ENCODE data around the gene LY86. TPM values are rescaled to one million over a fixed set of nuclear protein-coding genes. Genes with fewer than 3 reads are reported as not detected.

The LY86 gene
- total and polyA plus RNA-seq, 2 donors, result 3.9 to 4.1 TPM

DNA sequence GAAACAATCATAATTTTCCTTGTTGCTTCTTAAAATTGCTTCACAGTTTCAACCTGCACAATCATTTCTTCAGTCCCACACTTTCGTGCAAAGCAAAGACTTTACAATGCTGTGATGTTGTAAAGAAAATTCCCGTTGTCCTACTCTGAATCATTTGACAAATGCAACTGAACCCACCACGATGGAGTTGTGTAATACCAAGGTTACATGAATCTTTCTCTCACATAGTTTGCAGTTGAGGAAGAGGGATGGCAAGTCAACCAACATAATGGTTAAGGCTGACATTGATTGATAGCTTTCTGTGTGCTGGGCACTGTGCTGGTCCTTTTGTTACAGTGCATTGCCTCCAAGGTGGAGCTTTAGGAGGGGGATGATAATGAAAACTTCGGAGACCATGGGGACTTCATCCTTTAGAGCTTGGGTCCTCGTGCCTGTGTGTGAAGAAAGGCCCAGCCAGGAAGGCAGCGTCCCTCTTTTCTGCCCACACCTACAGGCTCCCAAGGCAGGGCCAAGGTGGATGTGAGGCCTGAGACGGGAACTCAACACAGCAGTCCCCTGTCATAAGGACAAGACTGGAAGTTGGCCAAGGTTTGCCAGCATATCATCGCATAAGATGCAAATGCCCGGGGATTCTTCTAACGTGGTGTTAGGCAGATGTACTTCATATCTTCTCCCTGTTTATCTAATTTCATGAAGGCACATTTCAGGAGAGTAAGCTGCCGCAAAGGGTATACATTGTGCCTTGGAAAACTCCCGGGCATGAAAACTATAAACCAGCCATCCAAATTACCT lies 96.9 kb downstream of the LY86 start:
- WGBS, result 90% methylated on average over 12 of the region's 12 CpGs
- Histone ChIP-seq H3K36me3 (ENCODE audit: insufficient read depth) (no peaks in the 10 kb centered on the region), H3K4me1 (ENCODE audit: insufficient read depth) (peaks cover 1% of the 10 kb centered on the region), H3K27ac (ENCODE audit: low read depth) (no peak overlapping the region), H3K4me3 (ENCODE audit: low read depth, low read length) (no peak overlapping the region)
- DNase-seq (ENCODE audit: extremely low spot score), result no peak

- Histone ChIP-seq H3K4me1 (ENCODE audit: insufficient read depth) (peaks cover 1% of the 10 kb centered on the region), H3K4me3 (ENCODE audit: low read depth, low read length) (no peak overlapping the region), H3K36me3 (ENCODE audit: insufficient read depth) (no peaks in the 10 kb centered on the region), H3K27ac (ENCODE audit: low read depth) (no peak overlapping the region)
- WGBS, result 90% methylated on average over 7 of the region's 7 CpGs
- DNase-seq (ENCODE audit: extremely low spot score), result no peak
These were observed 97.7 kb downstream of the LY86 start for GRCh38 chr6:6686176-6686575.

DNA sequence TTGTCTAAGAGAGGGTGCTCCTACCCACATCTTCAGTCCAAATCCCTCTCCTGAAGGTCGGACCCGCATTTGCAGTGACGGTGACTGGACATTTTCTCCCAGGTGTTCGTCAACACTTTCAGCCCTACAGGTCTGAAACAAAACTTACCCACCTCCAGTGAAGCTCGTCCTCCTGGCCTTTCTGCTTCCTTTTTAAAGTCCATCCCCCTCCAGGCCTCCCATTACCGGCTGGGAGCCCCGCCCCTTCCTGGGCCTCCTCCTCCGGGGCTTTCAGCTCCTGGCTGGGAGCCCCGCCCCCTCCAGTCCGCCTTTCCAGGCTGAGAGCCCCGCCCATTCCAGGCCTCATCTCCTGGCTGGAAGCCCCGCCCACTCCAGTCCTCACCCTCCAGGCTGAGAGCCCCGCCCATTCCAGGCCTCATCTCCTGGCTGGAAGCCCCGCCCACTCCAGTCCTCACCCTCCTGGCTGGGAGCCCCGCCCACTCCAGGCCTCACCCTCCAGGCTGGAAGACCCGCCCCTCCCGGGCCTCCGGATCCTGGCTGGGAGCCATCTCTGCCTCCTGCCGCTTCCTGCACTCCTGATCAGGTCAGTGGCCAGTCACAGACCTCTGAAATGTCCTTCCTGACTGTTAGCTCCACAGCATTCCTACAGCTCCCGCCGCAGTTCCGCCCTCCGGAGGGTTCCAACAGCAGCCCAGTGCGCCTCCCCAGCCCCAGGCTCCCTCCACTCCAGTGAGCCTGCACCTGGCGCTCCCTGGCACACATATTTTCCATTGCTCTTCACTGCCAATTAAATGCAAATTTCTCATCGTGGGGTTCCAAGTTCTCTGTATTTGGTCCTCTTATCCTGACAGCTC lies 98.5 kb downstream of the LY86 start:
- no peak for DNase-seq (ENCODE audit: extremely low spot score)
- no peaks in the 10 kb centered on the region for H3K36me3 ChIP-seq (ENCODE audit: insufficient read depth)
- 51% methylated on average over 26 of the region's 26 CpGs for WGBS
- no peak overlapping the region for H3K27ac ChIP-seq (ENCODE audit: low read depth)
- peaks cover 1% of the 10 kb centered on the region for H3K4me1 ChIP-seq (ENCODE audit: insufficient read depth)
- H3K4me3 ChIP-seq (ENCODE audit: low read depth, low read length), result no peak overlapping the region

DNA sequence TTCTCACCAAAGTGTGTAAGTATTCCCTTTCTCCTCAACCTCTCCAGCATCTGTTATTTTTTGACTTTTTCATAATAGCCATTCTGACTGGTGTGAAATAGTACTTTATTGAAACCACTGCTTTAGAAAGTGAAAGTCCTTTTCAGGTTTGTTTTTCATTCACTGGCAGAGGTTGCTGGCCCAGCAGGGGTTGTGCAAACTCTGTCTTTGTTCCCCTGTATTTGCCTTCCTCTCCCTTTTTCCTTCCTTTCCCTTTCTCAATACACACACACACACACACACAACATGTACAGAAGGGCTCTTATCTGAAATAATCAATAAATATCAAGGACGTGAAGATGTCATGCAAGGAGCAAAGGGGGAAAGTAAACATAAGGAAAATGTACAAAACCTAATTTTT lies 99.8 kb downstream of the LY86 start:
- H3K27ac ChIP-seq (ENCODE audit: low read depth), result no peak overlapping the region

GRCh38 chr6:6688951-6689350 lies 100.4 kb downstream of the LY86 start:
- Histone ChIP-seq H3K4me1 (ENCODE audit: insufficient read depth) (peaks cover 1% of the 10 kb centered on the region), H3K27ac (ENCODE audit: low read depth) (no peak overlapping the region), H3K4me3 (ENCODE audit: low read depth, low read length) (no peak overlapping the region), H3K36me3 (ENCODE audit: insufficient read depth) (no peaks in the 10 kb centered on the region)
- DNase-seq (ENCODE audit: extremely low spot score), result no peak
- WGBS, result 23% methylated on average over 1 of the region's 1 CpG

More for the DNA sequence above, 99.8 kb downstream of the LY86 start:
- DNase-seq (ENCODE audit: extremely low spot score), result no peak
- Histone ChIP-seq H3K4me3 (ENCODE audit: low read depth, low read length) (no peak overlapping the region), H3K4me1 (ENCODE audit: insufficient read depth) (peaks cover 1% of the 10 kb centered on the region), H3K36me3 (ENCODE audit: insufficient read depth) (no peaks in the 10 kb centered on the region)
- 64% methylated on average over 1 of the region's 1 CpG for WGBS

GRCh38 chr6:6689400-6690143 lies 101.1 kb downstream of the LY86 start:
- 41% methylated on average over 2 of the region's 2 CpGs for WGBS
- H3K27ac ChIP-seq (ENCODE audit: low read depth), result no peak overlapping the region

DNA sequence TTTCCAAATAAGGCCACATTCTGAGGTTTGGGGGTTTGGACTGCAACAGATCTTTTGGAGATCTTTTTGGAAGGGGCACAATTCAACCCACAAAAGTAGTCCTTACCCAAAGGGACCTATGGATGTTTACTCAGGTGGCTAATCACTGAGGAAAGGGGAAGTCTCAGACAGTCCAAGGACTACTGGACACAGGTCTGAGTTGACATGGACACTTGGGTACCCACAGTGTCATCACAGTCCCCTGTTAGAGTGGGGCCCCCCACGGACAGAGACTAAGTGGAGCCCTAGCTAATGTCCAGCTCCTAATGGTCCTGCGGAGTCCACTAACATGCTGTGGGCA lies 101.6 kb downstream of the LY86 start:
- no peak overlapping the region for H3K4me3 ChIP-seq (ENCODE audit: low read depth, low read length)
- H3K27ac ChIP-seq (ENCODE audit: low read depth), result no peak overlapping the region
- peaks cover 1% of the 10 kb centered on the region for H3K4me1 ChIP-seq (ENCODE audit: insufficient read depth)
- WGBS, result 94% methylated on average over 2 of the region's 2 CpGs
- no peak for DNase-seq (ENCODE audit: extremely low spot score)
- H3K36me3 ChIP-seq (ENCODE audit: insufficient read depth), result no peaks in the 10 kb centered on the region

More at GRCh38 chr6:6689400-6690143, 101.1 kb downstream of the LY86 start:
- H3K36me3 ChIP-seq (ENCODE audit: insufficient read depth), result no peaks in the 10 kb centered on the region
- H3K4me3 ChIP-seq (ENCODE audit: low read depth, low read length), result no peak overlapping the region
- H3K4me1 ChIP-seq (ENCODE audit: insufficient read depth), result peaks cover 1% of the 10 kb centered on the region
- no peak for DNase-seq (ENCODE audit: extremely low spot score)

DNA sequence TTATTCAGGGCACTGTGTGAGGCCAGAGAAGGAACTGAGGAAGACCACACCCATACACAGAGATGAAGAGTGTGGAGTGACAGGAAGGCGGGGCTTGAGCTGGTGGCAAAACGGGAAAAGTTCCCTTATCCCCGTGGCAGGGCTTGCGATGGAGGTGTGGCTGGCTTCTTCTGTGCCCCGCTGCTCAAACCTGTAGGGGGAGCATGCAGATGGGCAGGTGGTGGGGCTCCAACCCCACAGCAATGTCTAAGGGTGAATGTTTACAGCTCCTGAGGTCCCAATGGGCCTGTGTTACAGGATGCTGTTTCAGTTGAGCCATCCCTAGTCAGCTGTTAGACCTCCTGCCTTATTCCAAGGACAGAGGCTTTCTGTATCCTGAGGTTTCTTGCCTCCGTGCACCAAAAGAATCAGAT lies 105.9 kb downstream of the LY86 start:
- Histone ChIP-seq H3K27ac (ENCODE audit: low read depth) (no peak overlapping the region), H3K4me3 (ENCODE audit: low read depth, low read length) (no peak overlapping the region)
- 70% methylated on average over 6 of the region's 6 CpGs for WGBS

DNA sequence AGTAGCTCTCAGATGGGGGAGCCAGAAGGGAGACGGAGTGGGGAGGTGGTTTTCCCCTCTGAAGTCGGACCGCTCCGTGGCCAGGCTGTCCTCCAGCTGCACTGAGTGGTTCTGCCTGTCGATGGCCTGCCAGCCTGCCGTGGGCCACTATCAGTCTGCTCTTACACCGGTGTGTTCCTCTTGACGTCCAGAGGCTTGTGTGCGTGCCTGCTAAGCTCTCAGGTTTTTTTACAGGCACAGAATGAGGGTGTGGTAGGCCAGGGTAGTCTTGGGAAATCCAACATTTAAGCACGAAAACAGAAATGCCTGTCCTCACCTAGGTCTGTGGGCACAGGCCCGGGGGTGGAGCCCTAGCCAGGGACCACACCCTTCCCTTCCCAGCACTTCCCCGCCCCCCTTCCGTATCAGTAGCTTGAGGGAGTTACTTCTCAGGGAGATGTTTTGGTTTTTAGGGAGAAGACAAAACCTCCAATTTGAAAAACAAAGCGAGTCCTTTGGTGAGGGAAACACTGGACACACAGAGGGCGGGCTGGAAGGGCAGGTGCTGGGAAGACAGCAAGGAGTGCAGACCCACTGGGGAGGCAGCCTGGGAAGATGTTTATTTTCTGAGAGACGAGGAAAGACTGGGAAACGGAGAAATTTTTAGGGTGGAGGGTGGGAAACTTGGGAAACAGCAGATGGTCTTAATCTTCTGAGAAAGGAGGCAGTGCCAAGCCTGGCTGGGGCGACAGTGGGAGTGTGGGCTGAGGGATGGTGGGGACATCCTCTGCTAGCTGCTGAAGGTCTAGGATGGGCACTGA lies 106.5 kb downstream of the LY86 start:
- H3K36me3 ChIP-seq (ENCODE audit: insufficient read depth), result no peaks in the 10 kb centered on the region
- no peak for DNase-seq (ENCODE audit: extremely low spot score)
- 45% methylated on average over 18 of the region's 18 CpGs for WGBS
- no peak overlapping the region for H3K27ac ChIP-seq (ENCODE audit: low read depth)
- H3K4me3 ChIP-seq (ENCODE audit: low read depth, low read length), result no peak overlapping the region
- no peaks in the 10 kb centered on the region for H3K4me1 ChIP-seq (ENCODE audit: insufficient read depth)

More for the DNA sequence above, 105.9 kb downstream of the LY86 start:
- no peak for DNase-seq (ENCODE audit: extremely low spot score)
- Histone ChIP-seq H3K36me3 (ENCODE audit: insufficient read depth) (no peaks in the 10 kb centered on the region), H3K4me1 (ENCODE audit: insufficient read depth) (no peaks in the 10 kb centered on the region)

DNA sequence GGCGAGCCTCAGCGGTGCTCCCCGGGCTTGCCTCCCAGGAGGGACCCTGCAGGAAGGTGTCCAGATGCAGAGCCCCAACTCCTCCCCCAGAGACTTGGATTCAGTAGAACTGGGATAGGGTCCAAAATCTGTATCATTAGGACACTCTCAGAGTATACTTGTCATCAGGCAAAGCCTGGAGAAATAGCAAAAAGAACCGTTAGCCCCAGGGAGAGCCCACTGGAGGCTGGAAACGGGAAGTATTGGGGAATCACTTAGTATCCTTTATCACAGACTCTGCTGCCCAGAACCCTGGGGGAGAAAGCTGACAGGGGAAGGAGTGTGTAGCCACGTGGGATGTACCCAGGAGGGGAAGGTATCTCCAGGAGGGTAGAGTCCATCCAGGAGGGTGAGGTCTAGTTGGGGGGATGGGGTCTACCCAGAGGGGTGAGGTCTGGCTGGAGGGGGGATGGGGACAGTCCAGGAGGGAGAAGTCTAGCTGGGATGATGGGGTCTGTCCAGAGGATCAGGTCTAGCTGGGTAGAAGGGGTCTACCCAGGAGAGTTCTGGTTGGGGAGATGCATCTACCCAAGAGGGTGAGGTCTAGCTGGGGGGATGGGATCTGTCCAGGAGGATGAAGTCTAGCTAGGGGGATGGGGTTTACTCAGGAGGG lies 107.2 kb downstream of the LY86 start:
- Histone ChIP-seq H3K4me3 (ENCODE audit: low read depth, low read length) (no peak overlapping the region), H3K27ac (ENCODE audit: low read depth) (no peak overlapping the region), H3K36me3 (ENCODE audit: insufficient read depth) (no peaks in the 10 kb centered on the region), H3K4me1 (ENCODE audit: insufficient read depth) (no peaks in the 10 kb centered on the region)
- DNase-seq (ENCODE audit: extremely low spot score), result no peak
- WGBS, result 23% methylated on average over 6 of the region's 6 CpGs

- 52% methylated on average over 9 of the region's 9 CpGs for WGBS
- Histone ChIP-seq H3K27ac (ENCODE audit: low read depth) (no peak overlapping the region), H3K36me3 (ENCODE audit: insufficient read depth) (no peaks in the 10 kb centered on the region), H3K4me1 (ENCODE audit: insufficient read depth) (no peaks in the 10 kb centered on the region), H3K4me3 (ENCODE audit: low read depth, low read length) (no peak overlapping the region)
- DNase-seq (ENCODE audit: extremely low spot score), result no peak
These were observed 108.5 kb downstream of the LY86 start for GRCh38 chr6:6696867-6697531.

GRCh38 chr6:6697620-6698019 lies 109.1 kb downstream of the LY86 start:
- no peaks in the 10 kb centered on the region for H3K36me3 ChIP-seq (ENCODE audit: insufficient read depth)
- H3K4me1 ChIP-seq (ENCODE audit: insufficient read depth), result no peaks in the 10 kb centered on the region
- no peak overlapping the region for H3K27ac ChIP-seq (ENCODE audit: low read depth)
- DNase-seq (ENCODE audit: extremely low spot score), result no peak
- WGBS, result 70% methylated on average over 3 of the region's 3 CpGs
- H3K4me3 ChIP-seq (ENCODE audit: low read depth, low read length), result no peak overlapping the region

All from urinary bladder (tissue), 4 donors.